ENCODE results near the gene MCM9. TPM values are rescaled to one million over a fixed set of nuclear protein-coding genes. Genes with fewer than 3 reads are reported as not detected.

MCM9 gene
- total and polyA plus RNA-seq, 11 donors: 2.1 to 8.5 (median 4.8) TPM

DNA sequence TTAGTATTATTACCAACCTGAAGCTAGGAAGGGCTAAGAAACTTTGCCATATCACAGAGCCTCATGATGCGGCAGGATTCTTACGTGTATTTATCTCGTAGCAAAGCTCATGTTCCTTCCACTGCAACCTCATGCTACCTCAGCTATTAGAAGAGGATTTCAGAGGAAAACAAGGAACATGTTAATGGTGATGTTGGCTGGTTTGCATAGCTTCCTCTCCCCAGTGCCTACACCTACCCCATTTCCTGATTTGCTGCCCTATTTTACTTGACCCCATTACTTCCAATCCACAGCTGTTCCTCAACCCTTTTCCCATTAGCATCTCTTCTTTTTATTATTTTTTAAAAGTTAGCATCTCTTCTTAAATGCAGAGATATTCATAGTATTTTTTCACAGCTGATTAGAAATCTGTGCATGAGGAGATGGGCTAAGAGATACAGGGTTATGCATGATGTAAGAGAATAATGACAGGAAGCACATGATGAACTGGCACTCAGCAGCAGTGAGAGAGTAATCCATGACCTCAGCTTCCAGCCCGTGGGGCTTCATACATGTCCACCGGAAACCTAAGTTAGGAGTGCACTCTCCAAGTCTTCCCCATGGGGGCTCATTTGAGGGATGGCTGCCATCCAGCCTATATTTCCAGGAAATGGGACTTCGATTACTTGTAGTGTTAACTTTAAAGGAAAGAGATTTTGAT is 147.1 kb downstream of the MCM9 start:
- Histone ChIP-seq H3K9me3 (no peaks in the 10 kb centered on the region), H3K4me1 (peaks cover 0 to 20% (median 8%) of the 10 kb centered on the region in 12 donors), H3K27ac (peak overlapping the region in 1 of 12 donors; percentile 32), H3K36me3 (no peaks in the 10 kb centered on the region), H3K27me3 (no peaks in the 10 kb centered on the region), H3K4me3 (no peak overlapping the region)
- TF ChIP-seq, protein P1, sequence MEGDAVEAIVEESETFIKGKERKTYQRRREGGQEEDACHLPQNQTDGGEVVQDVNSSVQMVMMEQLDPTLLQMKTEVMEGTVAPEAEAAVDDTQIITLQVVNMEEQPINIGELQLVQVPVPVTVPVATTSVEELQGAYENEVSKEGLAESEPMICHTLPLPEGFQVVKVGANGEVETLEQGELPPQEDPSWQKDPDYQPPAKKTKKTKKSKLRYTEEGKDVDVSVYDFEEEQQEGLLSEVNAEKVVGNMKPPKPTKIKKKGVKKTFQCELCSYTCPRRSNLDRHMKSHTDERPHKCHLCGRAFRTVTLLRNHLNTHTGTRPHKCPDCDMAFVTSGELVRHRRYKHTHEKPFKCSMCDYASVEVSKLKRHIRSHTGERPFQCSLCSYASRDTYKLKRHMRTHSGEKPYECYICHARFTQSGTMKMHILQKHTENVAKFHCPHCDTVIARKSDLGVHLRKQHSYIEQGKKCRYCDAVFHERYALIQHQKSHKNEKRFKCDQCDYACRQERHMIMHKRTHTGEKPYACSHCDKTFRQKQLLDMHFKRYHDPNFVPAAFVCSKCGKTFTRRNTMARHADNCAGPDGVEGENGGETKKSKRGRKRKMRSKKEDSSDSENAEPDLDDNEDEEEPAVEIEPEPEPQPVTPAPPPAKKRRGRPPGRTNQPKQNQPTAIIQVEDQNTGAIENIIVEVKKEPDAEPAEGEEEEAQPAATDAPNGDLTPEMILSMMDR (IDR thresholded peaks at IDR 0.05): no peak
- TF ChIP-seq POLR2A (IDR thresholded peaks at IDR 0.05): no peak
- intact Hi-C loops (cut with DNase I): loop anchor here in 1 of 10 donors (10.0 kb wide), 1 partner anchor 503 kb away; no protein-coding TSS in a partner anchor
- DNase-seq (peak in 3 of 5 donors; percentile 22 to 27 (median 23)), ATAC-seq (peak; percentile 47 to 83 (median 62))
- WGBS, 4 donors: 44 to 62% (median 58%) methylated on average over 6 of the region's 6 CpGs

DNA sequence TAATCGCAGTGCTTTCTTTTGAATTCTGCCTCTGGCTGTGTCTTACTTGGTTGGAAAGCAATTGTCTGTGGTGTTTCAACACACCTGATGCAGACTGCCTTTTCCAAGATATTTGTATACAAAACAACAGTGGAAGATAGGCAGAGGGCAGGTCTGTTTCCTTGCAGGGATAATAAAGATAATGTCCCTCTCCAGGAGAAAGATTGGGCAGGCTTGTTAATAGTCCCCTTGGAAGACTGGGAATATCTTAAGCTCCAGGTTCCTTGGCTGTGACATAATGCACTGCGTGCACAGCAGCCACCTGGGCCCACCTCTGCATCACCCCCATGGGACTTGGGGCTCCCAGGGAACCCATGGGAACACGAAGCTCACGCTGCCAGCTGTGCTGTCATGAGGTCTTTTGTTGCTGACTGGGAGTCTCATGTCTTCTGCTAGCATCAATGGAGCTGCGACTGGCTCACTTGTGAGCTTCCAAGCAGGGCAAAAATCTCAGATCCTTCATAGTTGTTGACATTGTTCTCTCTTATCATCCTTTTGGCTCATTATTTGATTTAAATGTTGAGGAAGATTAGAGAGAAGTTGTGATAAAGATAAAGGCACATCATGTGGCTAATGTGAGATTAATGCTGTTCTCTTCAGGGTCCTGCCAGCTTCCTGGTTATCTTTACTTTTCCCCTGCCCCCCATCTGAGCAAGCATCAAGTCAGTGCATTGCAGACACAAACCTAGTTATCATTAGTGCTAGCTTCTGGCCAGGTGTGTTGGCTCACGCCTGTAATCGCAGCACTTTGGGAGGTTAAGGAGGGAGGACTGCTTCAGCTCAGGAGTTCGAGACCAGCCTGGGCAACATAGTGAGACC is 148.1 kb downstream of the MCM9 start:
- Histone ChIP-seq H3K4me3 (no peak overlapping the region), H3K9me3 (no peaks in the 10 kb centered on the region), H3K4me1 (peaks cover 0 to 20% (median 8%) of the 10 kb centered on the region in 12 donors), H3K27ac (no peak overlapping the region), H3K27me3 (no peaks in the 10 kb centered on the region), H3K36me3 (no peaks in the 10 kb centered on the region)
- no peak for DNase-seq
- 78 to 84% (median 79%) methylated on average over 8 of the region's 8 CpGs for WGBS, 4 donors
- intact Hi-C loops (cut with DNase I): loop anchor here in 1 of 10 donors (10.0 kb wide), 1 partner anchor 502 kb away; no protein-coding TSS in a partner anchor
- no peak for ATAC-seq
- TF ChIP-seq, protein P1 (IDR thresholded peaks at IDR 0.05): no peak
- no peak for TF ChIP-seq POLR2A (IDR thresholded peaks at IDR 0.05)

DNA sequence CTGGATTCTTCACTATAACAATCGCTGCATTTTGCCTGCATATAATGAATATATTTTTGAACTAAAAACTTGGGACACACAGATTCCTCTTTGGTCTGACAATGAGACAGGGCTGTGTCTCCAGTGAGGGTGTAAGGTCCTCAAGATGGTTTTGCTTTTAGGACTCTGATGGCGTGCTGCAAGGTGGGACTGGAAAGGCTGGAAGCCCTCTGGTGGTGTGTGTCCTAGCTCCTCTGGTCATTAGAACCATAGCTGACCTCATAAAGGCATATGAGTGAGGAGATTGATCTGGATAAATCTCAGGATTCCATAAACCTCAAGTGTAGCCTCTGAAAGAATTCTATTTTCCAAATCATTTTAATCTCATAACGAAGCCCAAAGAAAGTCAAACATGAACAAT is 149.4 kb downstream of the MCM9 start:
- no peak for ATAC-seq
- peaks cover 0 to 26% (median 8%) of the 10 kb centered on the region in 12 donors for H3K4me1 ChIP-seq
- no peak for DNase-seq
- H3K27me3 ChIP-seq: no peaks in the 10 kb centered on the region
- H3K27ac ChIP-seq: no peak overlapping the region
- 88 to 96% (median 94%) methylated on average over 3 of the region's 3 CpGs for WGBS, 4 donors
- TF ChIP-seq, protein P1 (IDR thresholded peaks at IDR 0.05): no peak
- no peak for TF ChIP-seq POLR2A (IDR thresholded peaks at IDR 0.05)
- intact Hi-C loops (cut with DNase I): loop anchor here in 1 of 10 donors (10.0 kb wide), 1 partner anchor 501 kb away; no protein-coding TSS in a partner anchor
- no peaks in the 10 kb centered on the region for H3K36me3 ChIP-seq
- H3K9me3 ChIP-seq: no peaks in the 10 kb centered on the region
- H3K4me3 ChIP-seq: no peak overlapping the region

All from heart left ventricle (tissue), 16 donors.